IPS-18c (cell line): ENCODE measurements around the gene CTBP2.

Source experiments
- H3K4me3 ChIP-seq: 2 replicates; pipeline ENCODE4 v1.7.0; 2013; ENCODE audit warnings: low read depth, mild to moderate bottlenecking, low read length, moderate library complexity; ENCODE audit not compliant: insufficient read depth
- H3K9me3 ChIP-seq: one replicate; pipeline ENCODE4 v1.6.1; 2013; ENCODE audit warnings: mild to moderate bottlenecking, low read length, moderate library complexity; ENCODE audit not compliant: control insufficient read depth, insufficient read depth

Gene CTBP2

GRCh38 chr10:125076891-125077541, 83.3 kb downstream of the CTBP2 start:
- Histone ChIP-seq H3K9me3 (peaks cover 2% of the 10 kb centered on the region), H3K4me3 (no peak overlapping the region)

GRCh38 chr10:125076121-125076825, 84.1 kb downstream of the CTBP2 start:
- Histone ChIP-seq H3K4me3 (no peak overlapping the region), H3K9me3 (peaks cover 2% of the 10 kb centered on the region)

GRCh38 chr10:125073996-125074395, 86.4 kb downstream of the CTBP2 start:
- no peak overlapping the region for H3K4me3 ChIP-seq
- H3K9me3 ChIP-seq, result peaks cover 2% of the 10 kb centered on the region

- Histone ChIP-seq H3K4me3 (no peak overlapping the region), H3K9me3 (peaks cover 2% of the 10 kb centered on the region)
These were observed 87.6 kb downstream of the CTBP2 start for GRCh38 chr10:125072794-125073193.

GRCh38 chr10:125071008-125071407, 89.4 kb downstream of the CTBP2 start:
- no peak overlapping the region for H3K4me3 ChIP-seq

GRCh38 chr10:125068406-125068805, 92.0 kb downstream of the CTBP2 start:
- H3K9me3 ChIP-seq, result no peaks in the 10 kb centered on the region
- H3K4me3 ChIP-seq, result no peak overlapping the region

More at GRCh38 chr10:125071008-125071407, 89.4 kb downstream of the CTBP2 start:
- peaks cover 2% of the 10 kb centered on the region for H3K9me3 ChIP-seq

GRCh38 chr10:125067764-125068163, 92.6 kb downstream of the CTBP2 start:
- Histone ChIP-seq H3K4me3 (no peak overlapping the region), H3K9me3 (no peaks in the 10 kb centered on the region)

GRCh38 chr10:125066764-125067450, 93.5 kb downstream of the CTBP2 start:
- no peak overlapping the region for H3K4me3 ChIP-seq
- H3K9me3 ChIP-seq, result no peaks in the 10 kb centered on the region

- H3K4me3 ChIP-seq, result no peak overlapping the region
These were observed 95.5 kb downstream of the CTBP2 start for GRCh38 chr10:125064681-125065492.

GRCh38 chr10:125063256-125063925, 97.0 kb downstream of the CTBP2 start:
- no peak overlapping the region for H3K4me3 ChIP-seq
- no peaks in the 10 kb centered on the region for H3K9me3 ChIP-seq

More at GRCh38 chr10:125064681-125065492, 95.5 kb downstream of the CTBP2 start:
- H3K9me3 ChIP-seq, result no peaks in the 10 kb centered on the region

GRCh38 chr10:125062914-125063230, 97.5 kb downstream of the CTBP2 start:
- no peaks in the 10 kb centered on the region for H3K9me3 ChIP-seq
- H3K4me3 ChIP-seq, result no peak overlapping the region

- H3K4me3 ChIP-seq, result no peak overlapping the region
- H3K9me3 ChIP-seq, result no peaks in the 10 kb centered on the region
These were observed 98.0 kb downstream of the CTBP2 start for GRCh38 chr10:125062227-125062913.

GRCh38 chr10:125061557-125062226, 98.7 kb downstream of the CTBP2 start:
- no peaks in the 10 kb centered on the region for H3K9me3 ChIP-seq
- H3K4me3 ChIP-seq, result no peak overlapping the region

GRCh38 chr10:125060826-125061556, 99.4 kb downstream of the CTBP2 start:
- no peak overlapping the region for H3K4me3 ChIP-seq
- no peaks in the 10 kb centered on the region for H3K9me3 ChIP-seq

- H3K4me3 ChIP-seq, result no peak overlapping the region
These were observed 99.9 kb downstream of the CTBP2 start for GRCh38 chr10:125060482-125060825.

GRCh38 chr10:125060026-125060425, 100.3 kb downstream of the CTBP2 start:
- H3K9me3 ChIP-seq, result no peaks in the 10 kb centered on the region
- H3K4me3 ChIP-seq, result no peak overlapping the region

More at GRCh38 chr10:125060482-125060825, 99.9 kb downstream of the CTBP2 start:
- no peaks in the 10 kb centered on the region for H3K9me3 ChIP-seq
